HG02642 (cell line): ENCODE measurements around the gene TENM4.
"Not testable (repeated sequence)": the region's sequence is repeated elsewhere in the genome, so short reads cannot be mapped to it uniquely, and the experiment has no call there.

Experiments
- ATAC-seq: cut with Tn5 transposase; IDR thresholded peaks from one replicate; pipeline ENCODE4 v1.9.1; 2021; ENCODE audit warnings: mild to moderate bottlenecking; ENCODE audit not compliant: unreplicated experiment, poor library complexity

TENM4 gene

GRCh38 chr11:79192836-79193235 is 248.0 kb downstream of the TENM4 start:
- ATAC-seq = no peak

- not testable (repeated sequence) for ATAC-seq
Measured at GRCh38 chr11:79191716-79192115, 249.1 kb downstream of the TENM4 start.

- not testable (repeated sequence) for ATAC-seq
Measured at GRCh38 chr11:79190553-79190952, 250.3 kb downstream of the TENM4 start.

GRCh38 chr11:79189601-79190000 is 251.2 kb downstream of the TENM4 start:
- ATAC-seq = no peak

- no peak for ATAC-seq
Measured at GRCh38 chr11:79189055-79189454, 251.8 kb downstream of the TENM4 start.

GRCh38 chr11:79186669-79187068 is 254.2 kb downstream of the TENM4 start:
- no peak for ATAC-seq

GRCh38 chr11:79185351-79185750 is 255.5 kb downstream of the TENM4 start:
- no peak for ATAC-seq

GRCh38 chr11:79184285-79184684 is 256.5 kb downstream of the TENM4 start:
- ATAC-seq = no peak

- ATAC-seq = no peak
Measured at GRCh38 chr11:79182794-79183193, 258.0 kb downstream of the TENM4 start.

- ATAC-seq = no peak
Measured at GRCh38 chr11:79179087-79179486, 261.7 kb downstream of the TENM4 start.

- no peak for ATAC-seq
Measured at GRCh38 chr11:79174045-79175008, 266.5 kb downstream of the TENM4 start.

GRCh38 chr11:79173615-79174014 is 267.2 kb downstream of the TENM4 start:
- ATAC-seq = no peak

GRCh38 chr11:79170321-79170720 is 270.5 kb downstream of the TENM4 start:
- ATAC-seq = no peak

GRCh38 chr11:79168530-79169110 is 272.2 kb downstream of the TENM4 start:
- ATAC-seq = no peak

GRCh38 chr11:79167510-79168188 is 273.2 kb downstream of the TENM4 start:
- no peak for ATAC-seq

- ATAC-seq = no peak
Measured at GRCh38 chr11:79165908-79166307, 274.9 kb downstream of the TENM4 start.

- ATAC-seq = no peak
Measured at GRCh38 chr11:79160791-79161403, 279.9 kb downstream of the TENM4 start.

GRCh38 chr11:79159657-79160450 is 281.0 kb downstream of the TENM4 start:
- no peak for ATAC-seq

GRCh38 chr11:79157738-79158137 is 283.1 kb downstream of the TENM4 start:
- ATAC-seq = no peak

- ATAC-seq = no peak
Measured at GRCh38 chr11:79156031-79156430, 284.8 kb downstream of the TENM4 start.
